ENCODE data around the gene KATNAL2.

DNA sequence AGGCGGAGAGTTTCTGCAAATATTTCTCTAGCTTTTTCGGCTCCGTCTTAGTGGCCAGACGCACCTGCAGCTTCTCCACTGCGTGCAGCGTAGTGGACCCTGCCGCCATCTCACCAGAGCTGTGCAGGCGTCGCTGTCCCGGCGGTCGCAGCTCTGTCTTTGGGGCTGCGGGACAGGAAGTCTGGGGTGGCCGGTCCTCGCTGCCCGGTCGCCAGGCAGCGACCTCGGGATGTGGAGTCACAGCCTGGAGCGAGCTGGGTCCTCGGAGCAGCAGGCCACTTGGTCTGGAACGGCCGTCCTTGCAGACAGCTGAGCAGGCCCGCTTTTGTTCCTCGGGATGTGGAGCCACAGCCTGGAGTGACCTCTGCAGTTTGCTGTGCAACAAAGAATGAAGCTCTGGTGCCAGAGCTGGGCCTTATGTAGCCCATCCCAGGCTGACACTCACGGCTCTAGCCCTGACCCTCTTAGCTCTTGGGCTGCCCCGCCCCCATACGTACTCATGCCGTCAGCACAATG, 117.8 kb downstream of the KATNAL2 start, which contains the start of gene ELOA2:
- no peak for TF ChIP-seq EZH2 (IDR thresholded peaks at IDR 0.05; ENCODE audit: insufficient read depth, poor library complexity, severe bottlenecking)
- no peak for TF ChIP-seq EZH2phosphoT487 (IDR thresholded peaks at IDR 0.05; ENCODE audit: insufficient read depth, low read depth)

All from GM23248 (cell line).